ENCODE measurements around the gene KATNAL2.
"Not testable (repeated sequence)": the region's sequence is repeated elsewhere in the genome, so short reads cannot be mapped to it uniquely, and the experiment has no call there.

The KATNAL2 gene

DNA sequence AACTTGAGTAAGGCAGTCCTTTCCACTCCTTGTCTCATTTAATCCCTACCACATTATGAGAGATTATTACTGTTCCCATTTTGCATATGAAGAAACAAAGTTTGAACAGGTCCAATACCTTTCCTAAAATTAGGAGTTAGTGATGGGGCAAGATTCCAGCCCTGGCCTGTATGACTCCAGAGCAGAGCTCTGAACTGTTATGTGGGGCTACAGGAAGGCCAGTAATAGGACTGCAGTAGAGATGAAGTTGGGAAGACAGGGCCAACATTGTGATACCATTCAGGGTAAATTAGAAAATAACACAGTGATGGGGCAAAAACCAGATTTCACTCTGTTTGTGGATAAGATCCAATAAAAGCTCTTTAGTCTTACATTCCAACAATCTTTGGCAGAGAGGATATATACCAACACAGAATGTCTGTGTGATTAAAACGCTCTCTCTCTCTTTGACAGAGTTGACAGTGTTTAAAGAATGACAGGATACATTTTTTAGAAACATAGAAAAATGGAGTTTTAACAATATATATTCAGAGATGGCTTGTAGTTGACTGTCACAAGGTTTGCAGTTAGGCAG, 22.7 kb downstream of the KATNAL2 start:
- DNase-seq (ENCODE audit: low read depth in 2 of 2) = no peak

DNA sequence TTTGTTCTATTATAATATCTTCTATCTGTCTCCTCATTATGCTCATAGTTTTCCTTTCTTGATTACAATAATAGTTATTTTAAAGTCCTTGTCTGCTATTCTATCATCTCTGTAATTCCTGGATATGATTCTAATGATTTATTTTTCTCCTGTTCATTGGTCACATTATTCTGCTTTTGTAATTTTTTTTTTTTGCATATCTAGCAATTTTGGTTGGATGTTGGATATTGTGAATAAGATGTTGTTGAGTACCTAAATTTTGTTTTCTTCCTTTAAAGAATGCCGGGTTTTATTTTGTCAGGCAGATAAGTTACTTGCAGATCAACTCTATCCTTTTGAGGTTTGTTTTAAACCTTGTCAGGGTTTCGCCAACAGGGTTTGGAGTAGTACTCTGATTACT, 25.2 kb downstream of the KATNAL2 start:
- DNase-seq (ENCODE audit: low read depth in 2 of 2) = no peak

DNA sequence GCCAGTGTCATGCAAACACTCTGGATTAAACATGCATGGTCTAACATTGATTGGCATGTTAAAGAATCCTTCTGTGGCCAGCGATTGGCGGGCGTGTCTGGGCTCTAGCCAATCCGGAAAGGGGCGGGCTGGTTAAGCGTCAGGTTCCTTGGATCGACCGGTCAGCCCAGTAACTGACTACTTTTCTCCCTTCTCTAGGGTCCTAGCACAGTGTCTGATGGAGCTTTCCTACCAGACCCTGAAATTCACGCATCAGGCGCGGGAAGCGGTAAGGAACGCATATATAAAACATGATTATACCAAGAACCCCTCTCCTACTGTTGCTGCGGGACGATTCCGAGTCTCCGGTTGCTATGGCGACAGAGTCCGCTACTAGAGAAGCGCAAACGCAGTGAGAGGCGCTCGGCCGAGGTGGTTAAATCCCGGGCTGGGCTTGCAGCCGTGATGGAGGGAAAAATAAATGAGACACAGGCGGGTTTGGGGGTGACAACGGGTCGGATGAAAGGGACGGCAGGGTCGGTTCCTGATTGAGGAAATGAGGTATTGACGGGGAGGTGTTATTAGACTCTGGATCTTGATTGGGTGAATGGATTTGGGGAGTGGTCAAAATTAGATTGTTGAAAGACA, 29.4 kb downstream of the KATNAL2 start:
- peak; percentile 54 to 59 for DNase-seq (ENCODE audit: low read depth in 2 of 2)

DNA sequence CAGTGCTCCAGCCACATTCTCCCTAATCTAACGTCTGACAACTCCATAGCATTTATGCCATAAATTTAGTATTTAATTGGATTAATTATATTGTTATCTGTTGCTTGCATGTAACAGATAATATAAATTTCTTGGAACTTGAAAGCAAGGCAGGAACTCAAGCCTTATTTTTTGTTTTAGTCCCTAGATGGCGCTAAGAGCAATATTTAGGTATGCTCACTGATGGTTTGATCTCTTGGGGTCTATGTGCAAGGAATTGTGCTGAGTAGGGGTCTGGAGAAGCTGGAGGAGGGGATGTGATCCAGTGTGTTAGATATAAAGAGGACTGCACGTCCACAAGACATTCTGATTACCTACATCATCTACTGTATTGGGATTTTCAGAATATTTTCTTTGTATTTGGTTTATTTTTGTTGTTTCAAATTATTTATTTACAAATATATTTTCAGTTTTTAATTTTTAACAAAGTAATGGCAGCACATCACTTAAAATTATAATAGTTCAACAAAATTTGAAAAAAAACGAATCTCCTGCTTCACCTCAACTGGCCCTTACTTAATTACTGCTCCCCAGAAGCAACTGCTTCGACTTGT, 32.8 kb downstream of the KATNAL2 start:
- DNase-seq (ENCODE audit: low read depth in 2 of 2) = no peak

DNA sequence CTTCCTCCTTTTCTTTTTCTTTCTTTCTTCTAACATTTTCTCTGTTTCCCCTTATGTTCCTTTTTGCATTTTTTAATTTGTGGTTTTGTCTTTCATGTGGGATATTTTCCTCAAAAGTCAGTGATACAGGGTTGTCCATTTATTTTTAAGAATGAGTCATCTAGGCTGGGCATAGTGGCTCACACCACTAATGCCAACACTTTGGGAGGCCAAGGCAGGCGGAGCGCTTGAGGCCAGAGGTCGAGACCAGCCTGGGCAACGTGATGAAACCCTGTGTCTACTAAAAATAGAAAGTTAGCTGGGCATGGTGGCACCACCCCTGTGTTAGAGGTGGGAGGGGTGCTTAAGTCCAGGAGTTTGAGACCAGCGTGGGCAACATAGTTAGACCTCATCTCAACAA, 35.8 kb downstream of the KATNAL2 start:
- no peak for DNase-seq (ENCODE audit: low read depth in 2 of 2)

DNA sequence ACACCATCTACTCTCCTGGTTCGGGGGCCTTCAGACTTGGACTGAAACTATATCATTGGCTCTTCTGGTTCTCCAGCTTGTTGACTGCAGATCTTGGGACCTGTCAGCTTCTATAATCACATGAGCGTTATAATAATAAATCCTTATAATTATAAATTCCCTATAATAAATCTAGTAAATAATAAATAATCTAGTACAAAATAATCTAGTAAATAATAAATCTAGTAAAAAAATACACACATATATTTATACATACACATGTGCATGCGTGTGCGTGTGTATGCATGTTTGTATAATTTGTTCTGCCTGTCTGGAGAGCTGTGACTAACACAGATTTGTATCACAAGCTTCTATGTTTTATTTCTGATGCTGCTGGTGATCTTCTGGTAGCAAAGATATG, 40.8 kb downstream of the KATNAL2 start:
- no peak for DNase-seq (ENCODE audit: low read depth in 2 of 2)

DNA sequence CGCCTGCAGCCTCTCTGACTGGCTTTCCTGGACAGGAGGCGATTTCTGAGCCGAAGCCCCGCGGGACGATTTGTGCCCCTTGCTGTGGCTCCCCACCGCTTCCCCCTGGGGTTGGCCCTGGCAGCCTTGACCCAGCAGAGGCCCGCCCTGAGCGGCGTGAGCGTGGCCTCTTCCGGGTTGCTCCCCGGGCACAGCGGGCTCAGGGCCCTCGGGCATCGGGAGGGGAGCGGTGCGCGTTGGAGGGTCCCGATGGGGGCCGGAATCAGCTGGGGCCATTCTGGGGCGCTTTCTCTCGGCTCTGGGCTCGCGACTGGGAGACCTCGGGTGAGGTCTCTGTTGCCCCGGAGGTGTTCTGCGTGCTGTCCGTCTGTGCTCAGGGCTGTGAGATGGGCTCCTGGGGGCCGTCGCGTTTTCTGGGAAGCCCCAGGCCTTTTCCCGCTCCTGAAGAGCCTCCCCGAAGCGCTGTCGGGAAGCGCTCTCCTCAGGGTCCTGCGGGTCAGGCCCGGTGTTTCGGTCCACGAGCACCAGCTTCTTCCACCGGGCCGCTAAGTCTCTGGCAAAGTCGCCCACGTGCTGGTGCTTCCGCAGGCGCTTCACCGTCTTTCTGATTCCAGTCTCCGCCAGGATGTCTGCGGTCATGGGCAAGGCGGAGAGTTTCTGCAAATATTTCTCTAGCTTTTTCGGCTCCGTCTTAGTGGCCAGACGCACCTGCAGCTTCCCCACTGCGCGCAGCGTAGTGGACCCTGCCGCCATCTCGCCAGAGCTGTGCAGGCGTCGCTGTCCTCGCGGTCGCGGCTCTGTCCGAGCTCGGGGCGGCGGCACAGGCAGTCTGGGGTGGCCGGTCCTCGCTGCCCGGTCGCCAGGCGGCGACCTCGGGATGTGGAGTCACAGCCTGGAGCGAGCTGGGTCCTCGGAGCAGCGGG, 46.5 kb downstream of the KATNAL2 start:
- not testable (repeated sequence) for DNase-seq (ENCODE audit: low read depth in 2 of 2)

DNA sequence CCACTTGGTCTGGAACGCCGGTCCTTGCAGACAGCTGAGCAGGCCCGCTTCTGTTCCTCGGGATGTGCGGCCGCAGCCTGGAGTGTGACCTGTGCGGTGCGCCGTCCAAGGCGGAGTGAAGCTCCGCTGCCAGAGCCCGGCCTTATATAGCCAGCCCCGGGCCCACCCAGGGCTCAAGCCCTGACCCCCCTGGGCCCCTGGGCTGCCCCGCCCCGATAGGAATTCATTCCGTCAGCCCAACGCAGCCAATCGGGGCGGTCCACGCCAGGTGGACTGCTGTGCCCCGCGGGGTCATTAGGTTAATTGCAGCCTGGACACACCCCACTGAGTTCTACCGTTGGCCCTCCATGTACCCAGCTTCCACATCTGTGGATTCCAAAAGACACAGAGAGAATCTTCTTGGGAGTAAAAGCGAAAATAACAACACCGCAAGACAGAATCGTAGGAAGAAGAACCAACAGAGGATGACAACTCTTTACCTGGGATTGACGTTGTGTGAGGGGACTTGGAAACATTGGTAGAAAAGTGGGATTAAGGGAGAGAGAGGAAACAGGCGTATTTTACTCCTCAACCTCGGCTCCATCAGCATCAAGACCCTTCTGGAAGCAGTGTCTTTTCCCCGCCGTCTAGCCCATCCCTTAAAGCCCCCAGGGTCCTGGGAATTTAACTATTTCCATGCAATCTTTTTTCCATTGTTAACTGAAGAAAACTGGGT, 47.3 kb downstream of the KATNAL2 start:
- not testable (repeated sequence) for DNase-seq (ENCODE audit: low read depth in 2 of 2)

DNA sequence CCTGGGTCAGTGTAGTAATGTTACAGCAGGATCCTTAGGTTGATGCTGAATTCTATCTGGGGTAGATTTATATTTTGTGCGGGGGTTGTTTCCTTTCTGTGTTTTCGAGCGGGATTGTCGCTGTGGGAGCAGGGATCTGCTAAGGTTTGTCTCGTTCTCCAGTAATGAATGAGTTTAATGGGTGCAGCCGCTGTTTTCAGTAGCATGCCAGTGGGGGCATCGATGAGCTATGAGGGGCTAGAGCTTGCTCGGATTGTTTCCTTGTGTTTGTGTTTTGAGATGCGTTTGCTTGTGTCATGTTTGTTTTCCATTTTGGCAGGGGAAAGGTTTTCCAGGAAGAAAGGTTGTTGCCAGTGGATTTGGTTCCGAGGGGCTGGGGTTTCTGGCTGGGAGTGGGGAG, 48.9 kb downstream of the KATNAL2 start:
- DNase-seq (ENCODE audit: low read depth in 2 of 2) = not testable (repeated sequence)

DNA sequence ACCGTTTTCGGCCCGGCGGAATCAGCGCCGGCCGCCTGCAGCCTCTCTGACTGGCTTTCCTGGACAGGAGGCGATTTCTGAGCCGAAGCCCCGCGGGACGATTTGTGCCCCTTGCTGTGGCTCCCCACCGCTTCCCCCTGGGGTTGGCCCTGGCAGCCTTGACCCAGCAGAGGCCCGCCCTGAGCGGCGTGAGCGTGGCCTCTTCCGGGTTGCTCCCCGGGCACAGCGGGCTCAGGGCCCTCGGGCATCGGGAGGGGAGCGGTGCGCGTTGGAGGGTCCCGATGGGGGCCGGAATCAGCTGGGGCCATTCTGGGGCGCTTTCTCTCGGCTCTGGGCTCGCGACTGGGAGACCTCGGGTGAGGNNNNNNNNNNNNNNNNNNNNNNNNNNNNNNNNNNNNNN, 52.1 kb downstream of the KATNAL2 start:
- DNase-seq (ENCODE audit: low read depth in 2 of 2) = not testable (repeated sequence)

DNA sequence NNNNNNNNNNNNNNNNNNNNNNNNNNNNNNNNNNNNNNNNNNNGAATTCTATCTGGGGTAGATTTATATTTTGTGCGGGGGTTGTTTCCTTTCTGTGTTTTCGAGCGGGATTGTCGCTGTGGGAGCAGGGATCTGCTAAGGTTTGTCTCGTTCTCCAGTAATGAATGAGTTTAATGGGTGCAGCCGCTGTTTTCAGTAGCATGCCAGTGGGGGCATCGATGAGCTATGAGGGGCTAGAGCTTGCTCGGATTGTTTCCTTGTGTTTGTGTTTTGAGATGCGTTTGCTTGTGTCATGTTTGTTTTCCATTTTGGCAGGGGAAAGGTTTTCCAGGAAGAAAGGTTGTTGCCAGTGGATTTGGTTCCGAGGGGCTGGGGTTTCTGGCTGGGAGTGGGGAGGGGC, 102.5 kb downstream of the KATNAL2 start:
- DNase-seq (ENCODE audit: low read depth in 2 of 2) = not testable (repeated sequence)

DNA sequence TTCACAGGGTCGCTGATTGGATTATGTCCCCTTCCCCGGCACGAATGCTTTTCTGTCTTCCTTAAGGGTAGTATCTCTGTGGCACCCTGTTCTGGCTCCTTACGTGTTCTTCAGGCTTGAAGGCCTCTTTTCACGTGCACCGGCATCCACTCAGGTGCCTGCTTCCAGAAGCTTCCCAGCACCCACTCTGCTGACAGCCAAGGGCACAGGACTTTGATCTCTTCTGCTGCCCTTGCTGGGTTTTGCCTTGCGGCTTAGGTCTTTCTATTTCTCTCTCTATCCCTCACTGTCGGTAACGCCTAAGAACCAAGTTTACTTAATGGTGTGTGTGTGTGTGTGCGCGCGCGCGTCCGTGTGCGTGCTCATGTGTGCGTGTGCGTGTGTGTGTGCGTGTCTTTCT, 103.4 kb downstream of the KATNAL2 start:
- DNase-seq (ENCODE audit: low read depth in 2 of 2) = not testable (repeated sequence)

DNA sequence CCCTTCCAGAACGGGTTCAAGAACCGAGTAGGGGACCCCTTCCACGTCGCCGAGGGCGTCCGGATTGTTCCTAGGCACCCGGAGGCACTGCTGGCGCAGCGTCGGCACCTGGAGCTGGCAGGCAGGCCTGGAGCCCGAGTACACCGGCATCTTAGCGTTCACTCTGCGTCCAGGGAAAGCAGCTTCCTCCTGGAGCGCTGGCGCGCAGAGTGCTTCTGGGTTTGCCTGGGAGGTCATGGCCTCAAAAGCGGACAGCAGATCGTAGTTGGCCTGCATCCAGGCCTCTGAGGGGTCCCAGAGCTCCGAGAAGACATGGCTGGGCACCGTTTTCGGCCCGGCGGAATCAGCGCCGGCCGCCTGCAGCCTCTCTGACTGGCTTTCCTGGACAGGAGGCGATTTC, 105.4 kb downstream of the KATNAL2 start:
- not testable (repeated sequence) for DNase-seq (ENCODE audit: low read depth in 2 of 2)

DNA sequence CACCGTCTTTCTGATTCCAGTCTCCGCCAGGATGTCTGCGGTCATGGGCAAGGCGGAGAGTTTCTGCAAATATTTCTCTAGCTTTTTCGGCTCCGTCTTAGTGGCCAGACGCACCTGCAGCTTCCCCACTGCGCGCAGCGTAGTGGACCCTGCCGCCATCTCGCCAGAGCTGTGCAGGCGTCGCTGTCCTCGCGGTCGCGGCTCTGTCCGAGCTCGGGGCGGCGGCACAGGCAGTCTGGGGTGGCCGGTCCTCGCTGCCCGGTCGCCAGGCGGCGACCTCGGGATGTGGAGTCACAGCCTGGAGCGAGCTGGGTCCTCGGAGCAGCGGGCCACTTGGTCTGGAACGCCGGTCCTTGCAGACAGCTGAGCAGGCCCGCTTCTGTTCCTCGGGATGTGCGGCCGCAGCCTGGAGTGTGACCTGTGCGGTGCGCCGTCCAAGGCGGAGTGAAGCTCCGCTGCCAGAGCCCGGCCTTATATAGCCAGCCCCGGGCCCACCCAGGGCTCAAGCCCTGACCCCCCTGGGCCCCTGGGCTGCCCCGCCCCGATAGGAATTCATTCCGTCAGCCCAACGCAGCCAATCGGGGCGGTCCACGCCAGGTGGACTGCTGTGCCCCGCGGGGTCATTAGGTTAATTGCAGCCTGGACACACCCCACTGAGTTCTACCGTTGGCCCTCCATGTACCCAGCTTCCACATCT, 106.5 kb downstream of the KATNAL2 start:
- not testable (repeated sequence) for DNase-seq (ENCODE audit: low read depth in 2 of 2)

DNA sequence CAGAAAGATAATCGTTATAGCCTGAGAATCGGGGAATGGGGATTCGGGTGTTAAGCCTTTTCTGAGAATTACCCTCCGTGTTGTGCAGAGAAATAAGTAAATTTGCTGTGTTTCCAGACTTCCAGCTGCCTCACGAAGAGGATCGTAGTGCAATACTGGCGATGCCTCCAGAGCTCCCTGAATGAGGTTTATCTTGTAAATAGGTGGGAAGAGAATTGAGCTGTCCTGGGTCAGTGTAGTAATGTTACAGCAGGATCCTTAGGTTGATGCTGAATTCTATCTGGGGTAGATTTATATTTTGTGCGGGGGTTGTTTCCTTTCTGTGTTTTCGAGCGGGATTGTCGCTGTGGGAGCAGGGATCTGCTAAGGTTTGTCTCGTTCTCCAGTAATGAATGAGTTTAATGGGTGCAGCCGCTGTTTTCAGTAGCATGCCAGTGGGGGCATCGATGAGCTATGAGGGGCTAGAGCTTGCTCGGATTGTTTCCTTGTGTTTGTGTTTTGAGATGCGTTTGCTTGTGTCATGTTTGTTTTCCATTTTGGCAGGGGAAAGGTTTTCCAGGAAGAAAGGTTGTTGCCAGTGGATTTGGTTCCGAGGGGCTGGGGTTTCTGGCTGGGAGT, 108.3 kb downstream of the KATNAL2 start:
- DNase-seq (ENCODE audit: low read depth in 2 of 2) = not testable (repeated sequence)

DNA sequence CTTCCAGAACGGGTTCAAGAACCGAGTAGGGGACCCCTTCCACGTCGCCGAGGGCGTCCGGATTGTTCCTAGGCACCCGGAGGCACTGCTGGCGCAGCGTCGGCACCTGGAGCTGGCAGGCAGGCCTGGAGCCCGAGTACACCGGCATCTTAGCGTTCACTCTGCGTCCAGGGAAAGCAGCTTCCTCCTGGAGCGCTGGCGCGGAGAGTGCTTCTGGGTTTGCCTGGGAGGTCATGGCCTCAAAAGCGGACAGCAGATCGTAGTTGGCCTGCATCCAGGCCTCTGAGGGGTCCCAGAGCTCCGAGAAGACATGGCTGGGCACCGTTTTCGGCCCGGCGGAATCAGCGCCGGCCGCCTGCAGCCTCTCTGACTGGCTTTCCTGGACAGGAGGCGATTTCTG, 111.3 kb downstream of the KATNAL2 start:
- DNase-seq (ENCODE audit: low read depth in 2 of 2) = not testable (repeated sequence)

DNA sequence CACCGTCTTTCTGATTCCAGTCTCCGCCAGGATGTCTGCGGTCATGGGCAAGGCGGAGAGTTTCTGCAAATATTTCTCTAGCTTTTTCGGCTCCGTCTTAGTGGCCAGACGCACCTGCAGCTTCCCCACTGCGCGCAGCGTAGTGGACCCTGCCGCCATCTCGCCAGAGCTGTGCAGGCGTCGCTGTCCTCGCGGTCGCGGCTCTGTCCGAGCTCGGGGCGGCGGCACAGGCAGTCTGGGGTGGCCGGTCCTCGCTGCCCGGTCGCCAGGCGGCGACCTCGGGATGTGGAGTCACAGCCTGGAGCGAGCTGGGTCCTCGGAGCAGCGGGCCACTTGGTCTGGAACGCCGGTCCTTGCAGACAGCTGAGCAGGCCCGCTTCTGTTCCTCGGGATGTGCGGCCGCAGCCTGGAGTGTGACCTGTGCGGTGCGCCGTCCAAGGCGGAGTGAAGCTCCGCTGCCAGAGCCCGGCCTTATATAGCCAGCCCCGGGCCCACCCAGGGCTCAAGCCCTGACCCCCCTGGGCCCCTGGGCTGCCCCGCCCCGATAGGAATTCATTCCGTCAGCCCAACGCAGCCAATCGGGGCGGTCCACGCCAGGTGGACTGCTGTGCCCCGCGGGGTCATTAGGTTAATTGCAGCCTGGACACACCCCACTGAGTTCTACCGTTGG, 112.4 kb downstream of the KATNAL2 start:
- DNase-seq (ENCODE audit: low read depth in 2 of 2) = not testable (repeated sequence)

DNA sequence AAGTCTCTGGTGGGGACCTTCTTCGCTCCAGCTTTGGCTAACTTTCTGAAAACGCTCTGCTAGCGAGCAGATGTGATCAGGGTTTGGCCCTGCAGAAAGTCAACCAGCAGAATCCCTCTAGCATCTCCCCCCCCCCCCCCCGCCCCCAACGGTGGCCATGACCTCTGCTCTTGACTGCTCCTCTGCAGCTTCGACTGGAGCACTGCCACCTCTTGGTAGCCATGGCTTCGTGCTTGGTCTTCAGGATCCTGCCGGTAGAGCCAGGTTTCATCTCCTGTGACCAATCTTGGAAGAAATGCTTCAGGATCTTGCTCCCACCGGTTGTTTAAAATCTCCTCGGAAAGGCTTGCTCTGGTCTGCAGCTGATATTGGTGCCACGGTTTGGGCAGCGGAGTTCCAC, 113.5 kb downstream of the KATNAL2 start:
- not testable (repeated sequence) for DNase-seq (ENCODE audit: low read depth in 2 of 2)

DNA sequence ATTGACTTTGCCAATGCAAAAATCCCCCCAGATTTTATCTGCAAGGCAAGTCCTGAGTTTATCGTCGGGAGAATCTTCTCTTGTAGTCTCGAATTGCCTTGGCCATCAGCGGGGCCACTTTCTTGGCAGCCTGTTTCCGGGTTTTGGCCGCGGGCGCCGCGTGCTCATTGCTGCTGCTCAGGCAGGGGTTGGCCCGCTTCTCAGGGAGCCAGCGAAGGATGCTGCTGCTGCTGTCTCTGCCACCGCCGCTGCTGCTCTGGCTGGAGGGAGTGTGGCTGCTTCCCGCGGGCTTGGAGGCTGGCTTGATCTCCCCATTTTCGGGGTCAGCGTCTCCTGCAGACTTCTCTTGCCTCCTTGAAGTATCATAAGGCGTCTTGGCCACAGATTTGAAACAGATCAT, 115.5 kb downstream of the KATNAL2 start:
- DNase-seq (ENCODE audit: low read depth in 2 of 2) = no peak

DNA sequence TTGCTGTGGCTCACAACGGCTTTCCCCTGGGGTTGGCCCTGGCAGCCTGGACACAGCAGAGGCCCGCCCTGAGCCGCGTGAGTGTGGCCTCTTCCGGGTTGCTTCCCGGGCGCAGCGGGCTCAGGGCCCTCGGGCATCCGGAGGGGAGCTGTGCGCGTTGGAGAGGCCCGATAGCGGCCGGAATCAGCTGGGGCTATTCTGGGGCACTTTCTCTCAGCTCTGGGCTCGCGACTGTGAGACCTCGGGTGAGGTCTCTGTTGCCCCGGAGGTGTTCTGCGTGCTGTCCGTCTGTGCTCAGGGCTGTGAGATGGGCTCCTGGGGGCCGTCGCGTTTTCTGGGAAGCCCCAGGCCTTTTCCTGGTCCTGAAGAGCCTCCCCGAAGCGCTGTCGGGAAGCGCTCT, 117.2 kb downstream of the KATNAL2 start:
- not testable (repeated sequence) for DNase-seq (ENCODE audit: low read depth in 2 of 2)

Data from stimulated activated CD4-positive, alpha-beta T cell treated with anti-CD3 and anti-CD28 coated beads, Interleukin-4, amount 100 ng/mL, for 48 hours (primary cell).